HG03025 (cell line): ENCODE data around the gene CCDC88C.

Experiments used
- ATAC-seq: cut with Tn5 transposase; IDR thresholded peaks from one replicate; pipeline ENCODE4 v1.9.1; 2021; ENCODE audit warnings: mild to moderate bottlenecking, moderate library complexity; ENCODE audit not compliant: unreplicated experiment, low FRiP score

Gene CCDC88C

DNA sequence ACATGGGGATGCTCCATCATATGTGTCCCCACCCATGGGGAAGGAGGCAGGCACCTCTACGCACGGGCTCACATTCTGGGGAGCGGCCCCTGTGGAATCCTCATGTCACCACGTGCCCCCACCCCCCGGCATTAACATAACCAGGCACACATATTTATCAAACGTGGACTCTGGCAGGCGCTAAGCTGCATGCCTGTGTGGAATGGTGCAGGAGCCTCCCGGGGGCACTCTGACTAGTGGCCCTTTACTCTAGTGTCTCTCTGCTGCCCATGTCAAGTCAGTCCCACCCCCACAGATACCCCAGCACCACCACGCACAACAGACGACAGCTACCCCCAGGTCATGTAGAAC is 66.1 kb downstream of the CCDC88C start:
- no peak for ATAC-seq

- ATAC-seq: peak; percentile 47
Measured at GRCh38 chr14:91350813-91351511, 66.7 kb downstream of the CCDC88C start.

DNA sequence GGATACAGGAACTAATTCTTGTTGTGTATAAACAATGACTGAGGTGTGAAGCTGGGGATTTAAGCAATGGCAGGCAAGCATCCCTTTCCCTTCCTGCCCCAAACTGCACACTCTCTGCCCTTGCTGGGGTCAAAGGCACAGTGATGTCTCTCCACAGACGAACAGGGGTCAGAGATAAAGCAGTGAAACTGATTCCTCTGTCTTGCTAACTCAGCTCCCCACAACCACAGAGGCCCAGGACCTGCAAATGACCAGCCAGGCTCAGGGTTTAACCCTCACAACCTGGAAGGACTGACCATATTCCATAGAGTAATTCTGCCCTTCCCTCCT is 67.2 kb downstream of the CCDC88C start:
- no peak for ATAC-seq

DNA sequence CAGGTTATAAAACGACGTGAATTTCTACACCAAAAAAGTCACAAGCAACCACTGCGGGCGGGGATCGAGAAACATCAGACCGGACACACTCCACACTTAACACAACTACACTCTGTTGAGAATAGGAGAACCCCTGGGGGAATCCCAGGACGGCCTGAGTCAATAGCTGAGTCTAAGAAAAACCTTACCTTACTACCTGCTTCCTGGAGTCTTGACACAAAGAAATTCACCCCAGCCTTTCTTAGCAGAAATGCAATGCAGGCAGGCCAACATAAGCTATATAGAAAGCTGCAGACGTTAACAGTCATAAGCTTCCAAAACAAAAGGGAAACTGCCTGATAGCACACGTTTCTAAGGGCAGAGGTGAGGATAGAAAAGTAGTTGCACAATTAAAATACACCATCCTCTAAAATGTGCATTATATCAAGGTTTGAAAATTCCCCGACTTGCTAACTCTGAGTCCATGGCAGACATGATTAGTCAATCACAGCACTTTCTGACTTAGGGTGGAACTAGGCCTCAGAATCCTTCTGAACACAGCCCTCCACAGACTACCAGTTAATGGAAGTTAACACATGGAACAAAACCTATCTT is 68.0 kb downstream of the CCDC88C start:
- ATAC-seq: no peak

GRCh38 chr14:91348845-91349465 is 68.7 kb downstream of the CCDC88C start:
- no peak for ATAC-seq

GRCh38 chr14:91346838-91347173 is 70.8 kb downstream of the CCDC88C start:
- ATAC-seq: no peak

GRCh38 chr14:91344096-91344495 is 73.5 kb downstream of the CCDC88C start:
- no peak for ATAC-seq

GRCh38 chr14:91343051-91343450 is 74.6 kb downstream of the CCDC88C start:
- no peak for ATAC-seq

- no peak for ATAC-seq
Measured at GRCh38 chr14:91342206-91342760, 75.3 kb downstream of the CCDC88C start.

DNA sequence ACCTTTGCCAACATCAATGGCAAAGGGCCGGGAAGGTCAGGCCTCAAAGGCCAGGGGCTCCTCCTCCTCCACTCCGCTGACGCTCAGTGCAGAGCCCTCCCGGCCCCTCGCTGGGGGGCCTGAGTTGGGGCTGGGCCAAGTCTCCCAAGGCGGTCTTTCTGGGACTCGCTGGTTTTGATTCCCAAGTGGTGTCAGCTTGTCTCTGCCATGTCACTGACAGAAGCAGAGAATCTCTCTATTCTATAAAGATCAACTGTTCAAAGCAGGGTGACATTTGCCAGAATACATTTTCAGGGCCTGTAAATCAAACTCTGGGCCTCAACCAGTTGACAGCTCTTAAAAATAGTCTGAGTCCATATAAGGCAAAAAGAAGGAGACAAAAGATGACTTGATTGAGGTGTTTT is 75.9 kb downstream of the CCDC88C start:
- ATAC-seq: no peak

DNA sequence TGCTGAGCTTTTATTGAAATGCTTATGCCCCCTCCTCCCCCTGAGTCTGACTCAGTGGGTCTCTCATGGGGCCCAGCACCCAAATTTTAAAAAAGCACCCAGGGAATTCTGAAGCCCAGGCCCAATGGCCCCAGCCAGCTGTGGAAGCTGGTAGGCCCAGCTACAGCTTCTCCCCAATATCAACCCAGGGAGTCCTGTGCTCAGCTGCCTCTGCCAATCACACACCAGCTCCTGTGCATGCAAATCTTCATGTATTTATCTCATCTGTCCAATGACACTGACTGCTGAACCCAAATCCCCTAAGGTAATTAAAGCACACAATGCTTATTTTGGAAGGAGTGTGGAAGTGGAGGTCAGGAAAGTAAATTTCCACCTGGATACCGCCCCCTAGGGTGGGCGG is 76.3 kb downstream of the CCDC88C start:
- no peak for ATAC-seq

DNA sequence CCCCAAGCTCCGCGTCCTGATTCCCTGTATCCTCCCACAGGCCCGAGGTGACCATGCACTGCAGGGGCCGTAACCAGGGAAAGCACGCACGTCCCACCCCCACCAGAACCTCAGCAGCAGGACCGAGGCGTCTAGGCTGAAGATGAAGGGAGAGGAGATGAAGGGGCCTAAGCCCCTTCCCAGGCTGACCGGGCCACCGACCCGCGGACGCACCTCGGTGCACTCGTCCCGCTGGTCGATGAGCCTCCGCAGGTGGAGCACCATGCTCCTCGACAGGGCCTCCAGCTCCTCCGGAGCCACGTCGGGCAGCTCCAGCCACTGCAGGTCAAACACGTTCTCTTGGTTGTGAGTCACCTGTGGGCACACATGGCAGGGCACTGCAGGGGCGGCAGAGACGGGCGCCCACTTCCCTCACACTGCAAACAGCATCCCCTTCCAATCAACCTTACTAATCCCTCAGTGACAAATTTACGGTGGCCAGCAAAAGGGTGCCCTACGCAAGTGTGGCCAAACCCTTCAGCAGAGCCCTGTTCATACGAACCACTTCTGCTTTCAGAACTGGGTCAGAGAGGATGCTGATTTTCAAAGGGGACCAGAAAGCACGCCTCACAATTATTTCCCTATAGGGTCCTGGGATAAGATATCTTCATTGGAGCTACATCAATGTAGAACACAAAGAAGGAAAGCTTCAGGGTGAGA is 77.8 kb downstream of the CCDC88C start:
- ATAC-seq: no peak

DNA sequence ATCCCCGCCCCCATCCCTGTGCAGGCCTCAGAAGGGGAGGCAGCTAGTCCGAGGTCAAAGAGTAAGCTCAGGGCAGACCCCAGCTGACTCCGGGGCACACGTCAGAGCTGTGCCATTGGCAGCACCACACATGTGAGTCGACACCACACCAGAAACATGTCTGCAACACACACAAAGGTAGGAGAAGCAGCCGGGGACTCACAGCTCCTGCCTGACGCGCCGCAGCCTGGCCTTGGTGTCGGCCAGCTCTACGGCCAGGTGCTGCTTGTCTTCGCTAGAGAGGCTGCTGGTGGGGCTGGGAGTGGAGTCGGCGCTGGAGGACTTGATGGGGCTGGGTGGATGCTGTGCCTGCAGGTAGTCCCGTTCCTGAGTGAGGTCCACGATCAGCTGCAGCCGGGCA is 78.5 kb downstream of the CCDC88C start:
- no peak for ATAC-seq

DNA sequence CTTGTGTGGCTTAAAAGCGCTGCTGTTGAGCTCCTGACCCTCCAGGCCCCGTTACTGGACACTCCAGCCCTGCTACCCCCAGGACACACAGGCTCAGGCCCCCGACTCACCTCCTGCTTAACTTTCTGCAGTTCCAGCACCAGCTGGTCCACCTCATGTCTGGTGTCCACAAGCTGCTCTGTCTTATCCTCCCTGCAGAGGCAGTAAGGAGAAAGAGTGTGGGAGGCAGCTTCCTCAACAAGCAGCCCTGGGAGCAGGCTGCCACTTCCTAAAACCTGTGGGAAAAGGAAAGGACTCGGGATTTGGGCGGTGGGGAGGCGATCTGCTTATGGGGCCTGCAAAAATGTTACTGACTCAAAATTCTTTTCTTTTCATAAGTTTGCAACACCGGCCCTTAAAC is 79.2 kb downstream of the CCDC88C start:
- ATAC-seq: no peak

- no peak for ATAC-seq
Measured at GRCh38 chr14:91337699-91338335, 79.8 kb downstream of the CCDC88C start.

DNA sequence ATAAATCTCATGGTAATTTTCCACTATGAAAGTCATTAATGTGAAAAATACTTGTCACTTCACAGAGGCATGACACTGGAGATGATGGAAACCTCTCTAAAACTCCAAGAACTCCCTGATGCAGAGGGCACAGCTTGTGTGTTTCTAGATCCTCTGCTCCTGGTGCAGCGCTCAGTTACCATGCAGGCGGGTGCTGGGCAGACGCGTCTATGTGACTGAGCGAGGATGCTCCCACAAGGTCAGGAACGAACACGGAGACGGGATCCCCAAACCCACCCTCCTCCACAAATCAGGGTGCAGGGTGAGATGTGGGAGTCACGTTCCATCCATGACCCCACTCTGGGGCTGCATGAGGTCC is 81.5 kb downstream of the CCDC88C start:
- no peak for ATAC-seq

DNA sequence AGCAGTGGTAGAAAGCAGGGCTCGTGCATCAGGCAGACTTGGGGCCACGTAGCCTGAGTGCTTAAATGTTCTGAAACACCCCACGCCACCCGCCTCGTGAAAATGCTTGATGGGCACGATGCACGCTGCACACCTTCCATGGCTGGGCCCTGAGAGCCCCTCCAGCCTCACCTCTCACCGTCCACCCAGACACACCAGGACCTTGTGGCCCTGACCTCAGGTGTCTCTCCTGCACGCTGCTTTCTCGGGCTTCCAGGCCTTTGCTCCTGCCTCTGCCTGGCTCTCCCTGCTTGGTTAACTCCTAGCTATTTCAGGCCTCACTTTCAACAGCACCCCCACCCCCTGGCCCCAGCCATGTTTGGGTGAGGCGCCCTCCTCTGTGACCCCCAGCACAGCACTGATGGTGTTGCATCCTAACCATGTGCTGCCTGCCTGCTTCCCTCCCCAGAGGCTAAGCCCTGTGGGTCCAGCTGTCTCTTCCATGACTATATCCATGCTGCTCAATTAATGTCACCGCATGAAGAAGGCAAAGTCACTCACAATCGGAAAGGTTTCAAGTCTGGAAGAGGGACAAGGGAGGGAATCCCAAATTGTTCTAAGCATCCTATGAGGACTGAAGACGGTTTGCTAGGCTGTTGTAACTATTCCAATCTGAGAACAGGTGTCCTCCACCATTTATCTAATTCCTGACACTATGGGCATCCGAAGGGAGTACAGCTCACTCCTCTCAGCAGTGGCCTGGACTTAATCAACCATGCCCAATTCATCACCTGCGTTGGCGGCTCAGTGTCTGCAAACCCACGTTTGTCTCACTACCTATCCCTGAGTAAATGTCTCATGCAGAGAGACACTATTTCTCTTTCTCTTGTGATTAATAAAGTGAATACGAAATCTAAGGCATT is 82.2 kb downstream of the CCDC88C start:
- no peak for ATAC-seq

GRCh38 chr14:91333650-91334039 is 84.0 kb downstream of the CCDC88C start:
- no peak for ATAC-seq

DNA sequence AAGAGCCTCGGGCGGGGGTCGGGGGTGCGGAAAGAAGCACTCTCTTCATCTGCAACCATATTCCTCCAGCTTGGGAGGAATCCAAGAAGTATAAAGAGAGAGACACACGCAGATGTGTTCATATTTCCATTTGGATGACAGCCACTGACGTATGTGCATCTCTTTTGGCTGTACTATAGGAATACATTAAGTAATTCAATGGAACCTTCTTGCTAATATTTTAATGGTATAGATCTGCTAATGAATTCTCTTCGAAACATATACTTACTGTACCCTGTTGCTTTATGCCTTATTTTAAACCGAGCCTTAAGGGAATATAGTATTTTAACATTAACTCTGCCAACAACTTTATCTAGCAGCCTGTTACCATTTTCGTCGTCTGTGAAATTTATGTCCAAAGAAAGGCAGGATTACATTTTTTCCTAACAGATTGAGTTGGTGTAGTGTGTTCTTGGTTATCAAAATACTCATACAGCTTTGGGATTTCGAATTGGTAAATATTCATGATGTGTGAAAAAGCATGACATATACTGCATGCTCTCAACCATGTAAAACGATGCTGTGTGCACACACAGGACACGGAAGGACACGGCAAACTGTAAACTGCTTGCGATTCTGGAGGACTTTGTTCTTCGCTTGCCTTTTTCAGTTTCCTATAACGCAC is 84.5 kb downstream of the CCDC88C start:
- ATAC-seq: no peak
